D721Med (cell line): ENCODE results near the gene TAAR1.

Source experiments
- DNase-seq: peaks from one replicate; pipeline ENCODE4 v3.0.0; 2011; ENCODE audit warnings: low spot score; ENCODE audit not compliant: insufficient read length
- FAIRE-seq: peaks from 2 replicates; lab custom pipeline; 2011; peaks lifted over from hg19 to GRCh38; lab: Jason Lieb, UNC
- TF ChIP-seq, protein P1 (sequence below): IDR thresholded peaks from 2 replicates; pipeline ENCODE4 v1.5.1; 2012; ENCODE audit warnings: mild to moderate bottlenecking, control low read depth; ENCODE audit not compliant: insufficient read depth; ENCODE audit errors: missing control alignments

Gene TAAR1

DNA sequence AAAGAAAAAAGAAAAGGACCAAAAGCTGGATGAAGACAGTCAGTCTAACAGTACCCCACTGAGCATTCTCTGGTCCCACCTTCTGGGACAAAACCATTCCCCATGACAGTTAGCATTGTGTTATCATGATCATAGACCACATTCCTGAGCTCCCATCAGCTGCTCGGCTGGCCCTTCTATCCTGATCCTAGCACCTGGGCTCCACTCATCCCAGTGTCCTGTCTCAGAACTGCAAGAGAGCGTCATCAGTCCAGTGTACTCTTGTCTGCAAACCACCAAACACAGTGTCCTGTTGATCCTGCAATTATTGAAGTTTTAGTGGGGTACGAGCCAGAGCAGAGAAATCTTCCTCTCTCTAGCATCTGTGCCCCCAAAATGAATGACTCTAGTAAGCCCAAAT lies 16.0 kb upstream of the TAAR1 start:
- no peak for DNase-seq

DNA sequence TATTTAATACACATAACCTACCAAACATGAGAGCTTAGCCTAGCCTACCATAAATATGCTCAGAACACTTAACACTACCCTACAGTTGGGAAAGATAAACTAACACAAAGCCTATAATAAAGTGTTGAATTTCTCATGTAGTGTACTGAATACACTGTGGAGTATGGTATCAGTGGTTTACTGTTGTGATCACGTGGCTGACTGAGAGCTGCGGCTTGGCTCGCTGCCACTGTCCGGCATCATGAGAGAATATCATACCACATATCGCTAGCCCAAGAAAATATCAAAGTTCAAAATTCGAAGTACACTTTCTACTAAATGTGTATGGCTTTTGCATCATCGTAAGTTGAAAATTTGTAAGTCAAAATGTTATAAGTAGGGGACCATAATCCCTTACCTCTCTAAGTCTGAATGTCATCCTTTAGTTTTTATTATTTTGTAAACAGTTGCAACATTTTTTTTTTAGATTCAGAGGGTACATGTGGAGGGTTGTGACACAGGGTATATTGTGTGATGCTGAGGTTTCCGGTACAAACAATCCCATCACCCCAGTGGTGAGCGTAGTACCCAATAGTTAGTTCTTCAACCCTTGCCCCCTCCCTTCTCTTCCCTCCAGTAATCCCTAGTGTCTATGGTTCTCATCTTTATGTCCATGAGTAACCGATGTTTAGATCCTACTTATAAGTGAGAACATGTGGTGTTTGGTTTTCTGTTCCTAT lies 14.6 kb upstream of the TAAR1 start:
- no peak for FAIRE-seq
- DNase-seq = no peak

More for the DNA sequence above, 16.0 kb upstream of the TAAR1 start:
- FAIRE-seq = no peak
- TF ChIP-seq, protein P1, sequence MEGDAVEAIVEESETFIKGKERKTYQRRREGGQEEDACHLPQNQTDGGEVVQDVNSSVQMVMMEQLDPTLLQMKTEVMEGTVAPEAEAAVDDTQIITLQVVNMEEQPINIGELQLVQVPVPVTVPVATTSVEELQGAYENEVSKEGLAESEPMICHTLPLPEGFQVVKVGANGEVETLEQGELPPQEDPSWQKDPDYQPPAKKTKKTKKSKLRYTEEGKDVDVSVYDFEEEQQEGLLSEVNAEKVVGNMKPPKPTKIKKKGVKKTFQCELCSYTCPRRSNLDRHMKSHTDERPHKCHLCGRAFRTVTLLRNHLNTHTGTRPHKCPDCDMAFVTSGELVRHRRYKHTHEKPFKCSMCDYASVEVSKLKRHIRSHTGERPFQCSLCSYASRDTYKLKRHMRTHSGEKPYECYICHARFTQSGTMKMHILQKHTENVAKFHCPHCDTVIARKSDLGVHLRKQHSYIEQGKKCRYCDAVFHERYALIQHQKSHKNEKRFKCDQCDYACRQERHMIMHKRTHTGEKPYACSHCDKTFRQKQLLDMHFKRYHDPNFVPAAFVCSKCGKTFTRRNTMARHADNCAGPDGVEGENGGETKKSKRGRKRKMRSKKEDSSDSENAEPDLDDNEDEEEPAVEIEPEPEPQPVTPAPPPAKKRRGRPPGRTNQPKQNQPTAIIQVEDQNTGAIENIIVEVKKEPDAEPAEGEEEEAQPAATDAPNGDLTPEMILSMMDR = no peak

GRCh38 chr6:132671295-132671694 lies 12.3 kb upstream of the TAAR1 start:
- FAIRE-seq = no peak
- no peak for DNase-seq
- TF ChIP-seq, protein P1 = no peak

More for the DNA sequence above, 14.6 kb upstream of the TAAR1 start:
- TF ChIP-seq, protein P1 = no peak

GRCh38 chr6:132669690-132670291 lies 10.8 kb upstream of the TAAR1 start:
- DNase-seq (no peak), FAIRE-seq (no peak)
- TF ChIP-seq, protein P1 = peak; percentile 42

- DNase-seq = no peak
- no peak for FAIRE-seq
- TF ChIP-seq, protein P1 = no peak
Observed at GRCh38 chr6:132666118-132666517, 7.1 kb upstream of the TAAR1 start.

- TF ChIP-seq, protein P1 = no peak
- FAIRE-seq = no peak
- DNase-seq = no peak
Observed at GRCh38 chr6:132664309-132665034, 5.5 kb upstream of the TAAR1 start.
